HG02571 (cell line): Measurements from ENCODE around the gene ARFGAP3.

Source experiments
- ATAC-seq: cut with Tn5 transposase; IDR thresholded peaks from one replicate; pipeline ENCODE4 v1.9.1; 2021; ENCODE audit warnings: mild to moderate bottlenecking, moderate library complexity; ENCODE audit not compliant: unreplicated experiment

ARFGAP3 gene

GRCh38 chr22:42884616-42885375, 27.7 kb upstream of the ARFGAP3 start:
- no peak for ATAC-seq

DNA sequence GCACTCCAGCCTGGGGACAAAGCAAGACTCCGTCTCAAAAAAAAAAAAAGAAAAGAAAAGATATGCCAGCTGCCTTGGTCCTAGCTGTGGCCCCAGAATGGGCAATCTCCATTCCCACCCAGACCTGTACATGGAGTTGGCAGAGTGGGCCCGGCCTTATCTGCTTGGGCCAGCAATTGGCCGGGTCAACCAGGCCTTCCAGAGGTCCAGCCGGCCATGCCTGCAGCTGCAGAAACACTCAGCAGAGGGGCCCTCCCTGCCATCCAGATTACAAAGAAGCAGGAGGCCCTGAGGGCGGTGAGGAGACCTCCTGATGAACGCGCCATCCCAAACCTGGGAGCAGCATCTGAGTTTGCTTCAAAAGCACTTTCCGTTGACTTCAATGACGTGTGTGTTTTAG, 26.9 kb upstream of the ARFGAP3 start:
- ATAC-seq: no peak

- ATAC-seq: no peak
These were observed 26.0 kb upstream of the ARFGAP3 start for GRCh38 chr22:42883121-42883520.

DNA sequence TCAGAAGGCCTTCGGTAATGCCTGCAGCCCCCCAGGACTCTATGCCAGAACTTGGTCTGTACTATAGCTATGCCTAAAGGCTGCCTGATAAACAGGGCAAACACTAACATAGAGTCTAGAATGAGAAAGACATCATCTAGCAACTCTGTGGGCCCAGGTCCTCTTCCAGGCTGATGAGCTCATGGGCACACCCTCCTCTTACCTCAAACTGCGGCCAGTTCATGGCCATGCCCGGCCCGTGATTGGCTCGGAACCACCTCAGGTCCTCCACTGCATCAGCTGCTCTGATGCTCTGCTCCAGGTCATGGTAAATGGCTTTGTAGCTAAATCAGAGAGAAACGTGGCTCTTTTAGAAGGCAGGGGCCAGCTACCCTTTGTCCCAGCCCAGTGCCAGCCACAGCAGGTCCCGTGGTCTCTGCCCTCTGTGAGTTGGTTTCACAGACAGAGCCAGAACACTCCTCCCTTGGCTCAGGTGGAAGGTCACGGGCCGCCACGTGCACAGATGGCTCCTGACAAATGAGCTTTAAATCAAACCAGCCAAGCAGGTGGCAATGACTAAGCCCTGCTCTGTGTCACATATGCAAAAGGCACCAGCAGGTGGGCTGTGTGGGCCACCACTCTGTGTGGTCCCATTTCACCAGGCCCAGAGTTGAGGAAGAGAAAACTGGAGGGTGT, 25.0 kb upstream of the ARFGAP3 start:
- no peak for ATAC-seq

DNA sequence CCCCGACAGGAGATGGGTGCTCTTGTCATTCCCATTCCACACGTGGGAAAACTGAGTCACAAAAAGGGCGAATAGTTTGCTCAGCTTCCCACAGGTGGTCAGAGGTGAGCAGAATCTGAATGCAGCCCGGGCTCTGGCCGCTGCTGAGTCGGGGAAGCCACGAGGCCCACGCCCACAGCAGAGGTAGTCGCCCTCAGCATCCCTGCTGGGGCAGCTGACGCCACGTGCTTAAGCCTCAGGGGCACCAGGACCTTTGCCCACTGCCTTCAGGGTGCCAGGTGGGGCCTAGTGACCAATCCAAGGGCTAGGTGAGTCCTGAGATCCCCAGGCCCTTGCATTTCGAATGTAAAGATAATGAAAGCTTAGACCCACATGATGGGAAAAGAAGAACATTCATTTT, 24.2 kb upstream of the ARFGAP3 start:
- ATAC-seq: no peak

GRCh38 chr22:42880815-42881214, 23.7 kb upstream of the ARFGAP3 start:
- ATAC-seq: no peak

DNA sequence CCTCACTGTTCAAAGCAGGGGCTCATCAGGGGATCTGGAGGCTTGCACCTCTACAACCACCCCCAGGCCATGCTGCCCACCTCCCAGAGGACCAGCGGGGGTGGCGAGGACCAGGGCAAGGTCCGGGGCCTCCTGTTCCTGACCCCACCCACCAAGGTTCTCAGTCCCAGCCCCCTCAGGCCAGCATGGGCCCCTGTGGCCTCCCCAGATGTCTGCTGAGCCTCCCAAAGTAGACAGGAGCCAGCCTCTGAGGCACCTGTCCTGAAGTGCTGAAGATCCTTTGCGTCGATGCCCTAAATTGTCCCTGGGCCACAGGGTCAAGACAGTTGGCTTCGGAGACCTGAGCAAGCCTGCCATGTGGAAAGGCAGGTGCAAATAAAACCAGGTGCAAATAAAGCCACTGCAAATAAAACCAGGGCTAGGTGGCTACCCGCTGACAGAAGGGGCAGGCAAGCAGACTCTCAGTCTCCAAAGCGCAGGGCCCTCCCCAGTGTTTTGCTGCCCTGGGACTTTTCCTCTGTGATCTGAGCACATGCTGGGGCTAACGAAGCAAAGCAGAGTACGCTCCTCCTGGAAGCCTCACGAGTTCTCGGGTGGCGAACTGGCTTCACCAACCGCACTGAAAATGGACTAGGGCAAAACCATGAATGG, 22.4 kb upstream of the ARFGAP3 start:
- ATAC-seq: no peak

DNA sequence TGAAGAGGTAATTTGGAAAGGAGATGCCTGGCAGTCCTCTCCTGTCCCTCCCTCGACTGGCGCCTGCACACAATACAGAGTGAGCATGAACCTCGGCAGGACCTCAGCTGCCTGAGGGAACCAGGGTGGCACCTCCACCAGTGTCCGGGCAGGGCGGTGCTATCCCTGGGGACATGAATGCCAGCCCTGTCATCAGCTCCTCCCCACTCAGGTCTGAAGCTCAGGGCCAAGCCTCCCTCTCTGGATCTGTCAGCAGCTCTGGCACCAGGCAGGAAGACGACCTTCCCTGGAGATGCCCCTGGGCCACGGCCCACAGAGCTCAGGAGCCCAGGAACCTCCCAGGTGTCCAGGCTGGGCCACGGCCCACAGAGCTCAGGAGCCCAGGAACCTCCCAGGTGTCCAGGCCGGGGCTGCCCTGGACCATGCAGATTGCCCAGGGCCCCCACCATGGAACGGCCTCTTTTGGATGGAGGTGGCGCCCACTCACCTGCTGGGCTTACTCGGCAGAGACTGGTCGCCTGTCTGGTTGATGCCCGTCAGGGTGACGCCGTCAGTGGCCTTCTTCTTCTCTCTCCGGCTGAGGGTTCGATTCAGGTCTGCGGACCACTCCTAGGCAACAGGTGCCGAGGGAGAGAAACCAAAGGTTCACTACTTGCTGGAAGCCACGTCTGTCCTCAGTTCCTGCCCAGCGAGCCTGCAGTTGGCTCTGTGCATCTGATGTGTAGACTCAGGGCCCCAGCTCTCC, 21.7 kb upstream of the ARFGAP3 start:
- ATAC-seq: no peak

DNA sequence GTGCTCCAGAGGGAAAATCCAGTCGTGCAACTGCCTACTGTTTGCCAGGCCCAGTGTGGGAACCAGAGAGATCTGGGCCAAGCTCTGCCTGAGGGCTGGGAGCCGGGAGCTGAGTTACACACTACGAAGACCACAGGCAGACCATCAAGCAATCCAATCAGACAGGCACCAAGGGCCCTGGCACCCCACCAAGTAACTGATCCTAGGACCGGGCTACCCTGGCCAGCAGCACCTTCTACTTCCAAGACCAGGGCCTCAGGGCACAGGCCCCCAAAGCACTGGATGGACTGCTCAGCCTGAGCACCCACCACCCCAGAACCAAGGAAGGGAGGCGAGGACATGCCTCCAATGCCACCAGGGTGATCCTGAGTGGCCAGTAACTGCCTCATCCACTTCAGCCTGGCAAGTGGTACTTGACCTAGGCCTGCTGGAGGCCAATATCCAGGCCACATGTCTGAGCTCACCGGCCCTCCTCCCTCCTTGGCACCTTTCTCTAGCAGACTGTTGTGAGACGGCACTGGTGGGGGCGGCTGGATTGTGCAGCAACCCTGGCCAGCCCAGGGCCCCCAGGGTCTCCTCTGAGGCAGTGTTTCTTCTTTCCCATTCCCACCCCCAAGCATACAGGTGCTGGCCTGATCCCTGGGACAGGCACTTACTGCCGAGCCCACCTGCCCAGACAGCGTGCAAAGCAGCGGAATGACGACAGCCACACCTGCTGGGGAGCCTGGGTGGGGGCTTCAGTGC, 20.7 kb upstream of the ARFGAP3 start:
- ATAC-seq: no peak

DNA sequence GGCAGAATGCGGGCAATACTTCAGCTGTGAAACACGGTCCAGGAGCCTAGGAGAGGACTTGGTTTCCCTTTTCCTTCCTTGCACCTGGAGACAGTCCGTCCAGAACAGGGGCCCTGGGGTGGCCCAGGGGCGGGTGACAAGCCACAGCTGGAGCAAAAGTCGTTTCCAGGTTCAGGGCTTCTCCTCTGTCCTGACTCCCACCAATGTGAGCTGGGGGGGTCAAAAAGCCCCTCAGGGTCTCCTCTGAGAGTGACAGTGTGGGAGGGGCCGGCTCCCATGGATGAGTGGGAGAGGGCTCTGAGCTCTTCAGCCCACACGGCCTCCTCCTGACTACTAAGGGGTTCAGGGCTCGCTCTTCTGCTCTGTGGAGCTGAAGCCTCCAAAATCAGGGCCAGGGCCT, 20.1 kb upstream of the ARFGAP3 start:
- no peak for ATAC-seq

DNA sequence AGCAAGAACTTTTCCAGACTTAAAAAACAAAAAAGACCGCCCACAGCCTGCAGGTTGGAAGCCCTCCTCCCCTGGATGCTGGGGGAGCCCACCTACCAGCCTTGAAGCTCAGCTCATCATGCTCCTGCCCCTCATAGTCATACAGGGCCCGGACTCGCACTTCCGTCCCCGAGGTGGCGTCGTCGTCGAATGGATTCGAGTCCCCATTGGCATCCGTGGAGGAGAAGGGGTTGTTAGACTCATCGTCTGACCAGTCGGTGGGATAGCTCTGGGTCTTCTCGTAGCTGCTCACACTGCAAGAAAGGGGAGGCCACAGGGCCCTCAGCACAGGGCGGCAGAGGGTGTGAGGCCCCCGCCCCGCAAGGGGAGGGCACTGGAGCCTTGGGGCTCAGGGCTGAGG, 19.0 kb upstream of the ARFGAP3 start:
- no peak for ATAC-seq

- no peak for ATAC-seq
These were observed 16.9 kb upstream of the ARFGAP3 start for GRCh38 chr22:42874010-42874409.

DNA sequence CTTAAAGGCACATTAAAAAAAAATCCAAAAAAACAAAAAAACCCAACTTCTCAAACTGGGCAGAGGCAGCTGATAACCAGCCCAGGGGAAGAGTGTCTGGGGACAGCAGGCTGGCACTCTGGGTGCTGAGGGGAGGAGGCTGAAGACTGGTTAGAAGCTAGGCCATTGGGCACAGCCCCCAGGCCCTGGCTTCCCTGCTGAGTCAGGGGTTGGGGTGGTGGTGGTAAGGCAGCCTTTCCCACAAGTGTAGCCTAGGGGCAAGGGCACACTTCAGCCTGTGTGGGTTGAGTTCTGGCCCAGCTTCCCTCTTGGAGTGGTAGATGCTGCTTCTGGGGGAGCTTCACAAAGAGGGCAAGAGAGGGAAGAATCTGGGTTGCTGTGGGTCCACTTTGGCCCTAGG, 16.3 kb upstream of the ARFGAP3 start:
- no peak for ATAC-seq

GRCh38 chr22:42872821-42873220, 15.7 kb upstream of the ARFGAP3 start:
- ATAC-seq: no peak

GRCh38 chr22:42871146-42872050, 14.3 kb upstream of the ARFGAP3 start:
- no peak for ATAC-seq

- ATAC-seq: no peak
These were observed 12.9 kb upstream of the ARFGAP3 start for GRCh38 chr22:42869888-42870480.

GRCh38 chr22:42869463-42869862, 12.4 kb upstream of the ARFGAP3 start:
- no peak for ATAC-seq

DNA sequence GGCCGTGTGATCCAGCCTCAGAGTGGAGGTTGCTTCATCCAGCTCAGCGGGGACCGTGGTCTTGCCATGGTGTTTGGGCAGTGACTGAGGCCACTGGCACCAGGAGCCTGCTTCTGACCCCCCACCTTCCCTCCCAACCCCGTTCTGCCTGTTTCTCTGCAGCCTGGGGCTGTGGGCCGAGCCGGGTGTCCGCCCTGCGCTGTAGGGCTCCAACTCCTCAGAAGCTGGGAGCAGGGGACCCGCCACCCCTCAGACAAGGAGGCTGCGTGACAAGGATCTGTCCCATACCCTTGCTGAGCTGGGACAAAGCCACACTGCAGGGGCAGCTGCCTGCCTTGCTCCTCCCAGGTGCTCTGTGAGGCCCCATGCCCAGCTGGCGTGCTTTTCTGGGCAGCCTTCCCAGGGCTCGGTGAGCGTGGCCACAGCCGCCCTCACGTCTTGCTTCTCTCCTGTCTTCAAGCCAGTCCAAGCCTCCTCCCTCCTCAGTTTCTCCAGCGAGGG, 11.7 kb upstream of the ARFGAP3 start:
- ATAC-seq: no peak

DNA sequence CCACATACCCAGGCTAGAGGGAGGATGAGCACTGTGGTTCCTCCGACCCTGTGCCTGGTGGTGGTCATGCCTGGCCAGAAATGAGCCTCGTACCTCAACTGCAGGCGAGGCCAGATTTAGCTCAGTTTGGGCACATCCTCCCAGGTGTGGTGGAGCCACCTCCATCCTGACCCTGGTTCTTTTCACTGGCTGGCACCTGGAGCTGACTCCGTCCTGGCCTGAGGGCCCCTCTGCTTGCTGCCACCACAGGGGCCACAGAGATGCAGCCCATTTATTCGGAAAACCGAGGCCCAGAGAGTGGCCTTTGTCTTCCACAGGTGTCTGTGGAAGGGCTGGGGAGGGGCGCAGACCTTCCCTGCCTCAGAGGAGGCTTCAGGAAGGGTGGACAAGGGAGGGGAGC, 9.0 kb upstream of the ARFGAP3 start:
- ATAC-seq: no peak
